ENCODE results near the gene DNER.

- TF ChIP-seq CTCF (IDR thresholded peaks at IDR 0.05; ENCODE audit: low read depth, low read length): no peak
- TF ChIP-seq EZH2phosphoT487 (IDR thresholded peaks at IDR 0.05; ENCODE audit: low read depth): no peak
Observed at GRCh38 chr2:229688141-229688540, 26.2 kb downstream of the DNER start.

Data from OCI-LY3 (cell line).